GM12864 (cell line): Measurements from ENCODE around the gene PHETA1.

Experiments used
- DNase-seq: peaks from one replicate; pipeline ENCODE4 v3.0.0-alpha.2; 2011; ENCODE audit warnings: low read depth
- H3K4me3 ChIP-seq: 2 replicates; pipeline ENCODE4 v1.5.1; 2011; ENCODE audit warnings: mild to moderate bottlenecking, low read depth, low read length, control low read depth
- CTCF ChIP-seq: IDR thresholded peaks from 2 replicates; pipeline ENCODE4 v1.5.1; 2011; ENCODE audit warnings: low read depth, mild to moderate bottlenecking, moderate library complexity, low read length, control low read depth, inconsistent platforms; ENCODE audit errors: missing control alignments

The PHETA1 gene

GRCh38 chr12:111352296-111352993, 16.4 kb downstream of the PHETA1 start:
- DNase-seq = no peak
- no peak overlapping the region for H3K4me3 ChIP-seq
- no peak for TF ChIP-seq CTCF

GRCh38 chr12:111351026-111351425, 17.9 kb downstream of the PHETA1 start:
- DNase-seq = no peak
- no peak overlapping the region for H3K4me3 ChIP-seq
- TF ChIP-seq CTCF = no peak

- H3K4me3 ChIP-seq = no peak overlapping the region
- TF ChIP-seq CTCF = no peak
- DNase-seq = no peak
Measured at GRCh38 chr12:111349748-111350520, 19.0 kb downstream of the PHETA1 start.

- no peak overlapping the region for H3K4me3 ChIP-seq
- DNase-seq = no peak
- TF ChIP-seq CTCF = no peak
Measured at GRCh38 chr12:111349101-111349747, 19.7 kb downstream of the PHETA1 start.

GRCh38 chr12:111347891-111348644, 20.8 kb downstream of the PHETA1 start:
- DNase-seq = no peak
- TF ChIP-seq CTCF = no peak
- no peak overlapping the region for H3K4me3 ChIP-seq

- no peak overlapping the region for H3K4me3 ChIP-seq
- no peak for DNase-seq
- TF ChIP-seq CTCF = no peak
Measured at GRCh38 chr12:111344254-111344875, 24.5 kb downstream of the PHETA1 start.
